GM23338 (cell line): ENCODE data around the gene ROBO1. TPM values are rescaled to one million over a fixed set of nuclear protein-coding genes. Genes with fewer than 3 reads are reported as not detected.

Source experiments
- ATAC-seq: fragments of 200-7000 bp; cut with Tn5 transposase; 3 replicates; pipeline ENCODE4 v1.9.1; 2020
- DNase-seq: peaks from one replicate; pipeline ENCODE4 v3.0.0-alpha.2; 2015; ENCODE audit warnings: low spot score
- H2AFZ ChIP-seq: fragments of 200-600 bp; sonication (generic); 2 replicates; pipeline ENCODE4 v1.8.0; 2016; ENCODE audit warnings: antibody characterized with exemption, mild to moderate bottlenecking, moderate library complexity
- H3F3A ChIP-seq: fragments of 200-600 bp; sonication (generic); replicated peaks from 2 replicates; pipeline ENCODE4 v1.8.0; 2017; ENCODE audit warnings: antibody characterized with exemption, mixed run types, low read depth
- H3K27ac ChIP-seq: fragments of 200-600 bp; sonication (generic); 2 replicates; pipeline ENCODE4 v1.6.1; 2016; ENCODE audit warnings: low read depth
- H3K27me3 ChIP-seq: fragments of 200-600 bp; sonication (generic); 2 replicates; pipeline ENCODE4 v1.8.0; 2016; ENCODE audit warnings: mild to moderate bottlenecking, mixed run types, moderate library complexity; ENCODE audit not compliant: insufficient read depth
- H3K36me3 ChIP-seq: fragments of 200-600 bp; sonication (generic); 2 replicates; pipeline ENCODE4 v1.8.0; 2016; ENCODE audit warnings: mild to moderate bottlenecking; ENCODE audit not compliant: insufficient read depth
- H3K4me1 ChIP-seq: fragments of 200-600 bp; sonication (generic); 2 replicates; pipeline ENCODE4 v1.8.0; 2016; ENCODE audit warnings: mild to moderate bottlenecking, moderate library complexity; ENCODE audit not compliant: insufficient read depth
- H3K4me2 ChIP-seq: fragments of 200-600 bp; sonication (generic); 2 replicates; pipeline ENCODE4 v1.7.1; 2017; ENCODE audit warnings: mixed run types
- H3K4me3 ChIP-seq: fragments of 200-600 bp; sonication (generic); 2 replicates; pipeline ENCODE4 v1.6.1; 2016; ENCODE audit warnings: mixed run types
- H3K79me2 ChIP-seq: fragments of 200-600 bp; sonication (generic); replicated peaks from 2 replicates; pipeline ENCODE4 v1.8.0; 2017; ENCODE audit warnings: mild to moderate bottlenecking; ENCODE audit not compliant: insufficient read depth
- H3K9me2 ChIP-seq: fragments of 200-600 bp; sonication (generic); 2 replicates; pipeline ENCODE4 v1.8.0; 2017; ENCODE audit not compliant: insufficient read depth
- H4K20me1 ChIP-seq: fragments of 200-600 bp; sonication (generic); replicated peaks from 2 replicates; pipeline ENCODE4 v1.8.0; 2017; ENCODE audit warnings: mild to moderate bottlenecking; ENCODE audit not compliant: insufficient read depth
- H3K27ac Mint-ChIP-seq: 2 replicates; pipeline ENCODE4 v1.8.0; 2020; ENCODE audit warnings: inconsistent platforms, mild to moderate bottlenecking, moderate library complexity, mixed read lengths
- H3K27me3 Mint-ChIP-seq: 3 replicates; pipeline ENCODE4 v1.8.0; 2022; ENCODE audit warnings: low read depth, mild to moderate bottlenecking, moderate library complexity, mixed read lengths, inconsistent platforms; ENCODE audit not compliant: insufficient read depth, poor library complexity
- H3K36me3 Mint-ChIP-seq: 3 replicates; pipeline ENCODE4 v1.8.0; 2021; ENCODE audit warnings: low read depth, mild to moderate bottlenecking, inconsistent platforms, moderate library complexity, mixed read lengths
- H3K4me1 Mint-ChIP-seq: 3 replicates; pipeline ENCODE4 v1.8.0; 2020; ENCODE audit warnings: mild to moderate bottlenecking, inconsistent platforms, mixed read lengths
- H3K4me3 Mint-ChIP-seq: 3 replicates; pipeline ENCODE4 v1.8.0; 2021; ENCODE audit warnings: moderate library complexity, mild to moderate bottlenecking, inconsistent platforms, mixed read lengths
- H3K9me3 Mint-ChIP-seq: 3 replicates; pipeline ENCODE4 v1.8.0; 2020; ENCODE audit warnings: moderate library complexity, mild to moderate bottlenecking, inconsistent platforms, mixed read lengths
- CREB1 ChIP-seq: fragments of 250-450 bp; sonication (Bioruptor Pico); IDR thresholded peaks from 2 replicates; pipeline ENCODE4 v1.5.0; 2020; ENCODE audit warnings: low read depth, mild to moderate bottlenecking, moderate library complexity
- polyA plus RNA-seq: library from polyadenylated mRNA; unstranded; fragments of >200 nt; fragmentation: Nextera tagmentation; extraction: Ambion mirVana; gene quantifications from 2 replicates; pipeline ENCODE4 v1.2.1, GENCODE V29; 2016
- total RNA-seq: library from RNA; depleted of rRNA; stranded (reverse); fragments of >200 nt; shearing (Covaris generic); gene quantifications from 2 replicates; pipeline ENCODE4 v1.2.3, GENCODE V29; 2014
- TF ChIP-seq, protein P1 (sequence below): fragments of 250-450 bp; sonication (Bioruptor Pico); IDR thresholded peaks from 2 replicates; pipeline ENCODE4 v1.5.0; 2020; ENCODE audit warnings: mild to moderate bottlenecking, moderate library complexity
- TF ChIP-seq, protein P2 (sequence below), 2 experiments: fragments of 200-600 bp in 1 of 2; sonication (generic) in 1 of 2; conservative IDR thresholded peaks; 2 replicates each; pipeline versions ENCODE4 v1.5.1 to v1.6.1; 2016 to 2017; ENCODE audit warnings: antibody characterized with exemption in 2 of 2, low read depth in 2 of 2, mild to moderate bottlenecking in 2 of 2, moderate library complexity in 1 of 2

The ROBO1 gene
- total and polyA plus RNA-seq, 2 experiments from 2014 or later: 19.2 to 78.3 TPM

- no peaks in the 10 kb centered on the region for H3K27me3 Mint-ChIP-seq
- Histone ChIP-seq H4K20me1 (no peaks in the 10 kb centered on the region), H3F3A (no peaks in the 10 kb centered on the region), H3K79me2 (peaks cover 14% of the 10 kb centered on the region), H2AFZ (no peak overlapping the region), H3K4me2 (no peak overlapping the region), H3K27ac (no peak overlapping the region), H3K36me3 (no peaks in the 10 kb centered on the region), H3K27me3 (no peaks in the 10 kb centered on the region), H3K4me1 (peaks cover 17% of the 10 kb centered on the region), H3K4me3 (no peak overlapping the region), H3K9me2 (no peaks in the 10 kb centered on the region)
- DNase-seq (no peak), ATAC-seq (no peak)
- H3K4me1 Mint-ChIP-seq: peaks cover 17% of the 10 kb centered on the region
- peak overlapping the region; percentile 41 for H3K27ac Mint-ChIP-seq
- no peaks in the 10 kb centered on the region for H3K9me3 Mint-ChIP-seq
- H3K36me3 Mint-ChIP-seq: peaks cover under 1% of the 10 kb centered on the region; the same call in 1 of the 3 replicates
- no peak overlapping the region for H3K4me3 Mint-ChIP-seq
- TF ChIP-seq, protein P1, sequence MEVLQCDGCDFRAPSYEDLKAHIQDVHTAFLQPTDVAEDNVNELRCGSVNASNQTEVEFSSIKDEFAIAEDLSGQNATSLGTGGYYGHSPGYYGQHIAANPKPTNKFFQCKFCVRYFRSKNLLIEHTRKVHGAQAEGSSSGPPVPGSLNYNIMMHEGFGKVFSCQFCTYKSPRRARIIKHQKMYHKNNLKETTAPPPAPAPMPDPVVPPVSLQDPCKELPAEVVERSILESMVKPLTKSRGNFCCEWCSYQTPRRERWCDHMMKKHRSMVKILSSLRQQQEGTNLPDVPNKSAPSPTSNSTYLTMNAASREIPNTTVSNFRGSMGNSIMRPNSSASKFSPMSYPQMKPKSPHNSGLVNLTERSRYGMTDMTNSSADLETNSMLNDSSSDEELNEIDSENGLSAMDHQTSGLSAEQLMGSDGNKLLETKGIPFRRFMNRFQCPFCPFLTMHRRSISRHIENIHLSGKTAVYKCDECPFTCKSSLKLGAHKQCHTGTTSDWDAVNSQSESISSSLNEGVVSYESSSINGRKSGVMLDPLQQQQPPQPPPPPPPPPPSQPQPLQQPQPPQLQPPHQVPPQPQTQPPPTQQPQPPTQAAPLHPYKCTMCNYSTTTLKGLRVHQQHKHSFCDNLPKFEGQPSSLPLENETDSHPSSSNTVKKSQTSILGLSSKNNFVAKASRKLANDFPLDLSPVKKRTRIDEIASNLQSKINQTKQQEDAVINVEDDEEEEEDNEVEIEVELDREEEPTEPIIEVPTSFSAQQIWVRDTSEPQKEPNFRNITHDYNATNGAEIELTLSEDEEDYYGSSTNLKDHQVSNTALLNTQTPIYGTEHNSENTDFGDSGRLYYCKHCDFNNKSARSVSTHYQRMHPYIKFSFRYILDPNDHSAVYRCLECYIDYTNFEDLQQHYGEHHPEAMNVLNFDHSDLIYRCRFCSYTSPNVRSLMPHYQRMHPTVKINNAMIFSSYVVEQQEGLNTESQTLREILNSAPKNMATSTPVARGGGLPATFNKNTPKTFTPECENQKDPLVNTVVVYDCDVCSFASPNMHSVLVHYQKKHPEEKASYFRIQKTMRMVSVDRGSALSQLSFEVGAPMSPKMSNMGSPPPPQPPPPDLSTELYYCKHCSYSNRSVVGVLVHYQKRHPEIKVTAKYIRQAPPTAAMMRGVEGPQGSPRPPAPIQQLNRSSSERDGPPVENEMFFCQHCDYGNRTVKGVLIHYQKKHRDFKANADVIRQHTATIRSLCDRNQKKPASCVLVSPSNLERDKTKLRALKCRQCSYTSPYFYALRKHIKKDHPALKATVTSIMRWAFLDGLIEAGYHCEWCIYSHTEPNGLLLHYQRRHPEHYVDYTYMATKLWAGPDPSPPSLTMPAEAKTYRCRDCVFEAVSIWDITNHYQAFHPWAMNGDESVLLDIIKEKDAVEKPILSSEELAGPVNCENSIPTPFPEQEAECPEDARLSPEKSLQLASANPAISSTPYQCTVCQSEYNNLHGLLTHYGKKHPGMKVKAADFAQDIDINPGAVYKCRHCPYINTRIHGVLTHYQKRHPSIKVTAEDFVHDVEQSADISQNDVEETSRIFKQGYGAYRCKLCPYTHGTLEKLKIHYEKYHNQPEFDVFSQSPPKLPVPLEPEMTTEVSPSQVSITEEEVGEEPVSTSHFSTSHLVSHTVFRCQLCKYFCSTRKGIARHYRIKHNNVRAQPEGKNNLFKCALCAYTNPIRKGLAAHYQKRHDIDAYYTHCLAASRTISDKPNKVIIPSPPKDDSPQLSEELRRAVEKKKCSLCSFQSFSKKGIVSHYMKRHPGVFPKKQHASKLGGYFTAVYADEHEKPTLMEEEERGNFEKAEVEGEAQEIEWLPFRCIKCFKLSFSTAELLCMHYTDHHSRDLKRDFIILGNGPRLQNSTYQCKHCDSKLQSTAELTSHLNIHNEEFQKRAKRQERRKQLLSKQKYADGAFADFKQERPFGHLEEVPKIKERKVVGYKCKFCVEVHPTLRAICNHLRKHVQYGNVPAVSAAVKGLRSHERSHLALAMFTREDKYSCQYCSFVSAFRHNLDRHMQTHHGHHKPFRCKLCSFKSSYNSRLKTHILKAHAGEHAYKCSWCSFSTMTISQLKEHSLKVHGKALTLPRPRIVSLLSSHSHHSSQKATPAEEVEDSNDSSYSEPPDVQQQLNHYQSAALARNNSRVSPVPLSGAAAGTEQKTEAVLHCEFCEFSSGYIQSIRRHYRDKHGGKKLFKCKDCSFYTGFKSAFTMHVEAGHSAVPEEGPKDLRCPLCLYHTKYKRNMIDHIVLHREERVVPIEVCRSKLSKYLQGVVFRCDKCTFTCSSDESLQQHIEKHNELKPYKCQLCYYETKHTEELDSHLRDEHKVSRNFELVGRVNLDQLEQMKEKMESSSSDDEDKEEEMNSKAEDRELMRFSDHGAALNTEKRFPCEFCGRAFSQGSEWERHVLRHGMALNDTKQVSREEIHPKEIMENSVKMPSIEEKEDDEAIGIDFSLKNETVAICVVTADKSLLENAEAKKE (CRISPR knock-in tag): no peak
Observed at GRCh38 chr3:78791753-78792152, 976.0 kb downstream of the ROBO1 start.

DNA sequence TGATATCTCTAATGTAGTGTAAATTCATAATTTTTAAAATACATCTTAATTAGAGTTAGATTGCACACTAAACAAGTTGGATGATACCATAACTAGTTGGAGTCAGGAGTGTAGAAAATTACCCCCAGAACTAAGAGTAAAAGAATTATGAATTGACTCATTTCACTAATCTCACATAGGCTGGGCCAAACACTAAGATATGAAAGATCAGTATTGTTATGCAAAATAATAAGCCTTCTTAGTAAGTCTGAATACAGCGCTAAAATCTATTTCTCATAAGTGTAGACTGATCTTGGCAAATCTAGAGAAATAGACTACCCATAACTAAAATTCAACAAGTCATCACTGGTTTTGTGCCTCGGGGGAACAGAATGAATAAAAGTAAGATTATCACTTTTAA, 979.0 kb downstream of the ROBO1 start:
- no peak for TF ChIP-seq CREB1
- TF ChIP-seq, protein P2, sequence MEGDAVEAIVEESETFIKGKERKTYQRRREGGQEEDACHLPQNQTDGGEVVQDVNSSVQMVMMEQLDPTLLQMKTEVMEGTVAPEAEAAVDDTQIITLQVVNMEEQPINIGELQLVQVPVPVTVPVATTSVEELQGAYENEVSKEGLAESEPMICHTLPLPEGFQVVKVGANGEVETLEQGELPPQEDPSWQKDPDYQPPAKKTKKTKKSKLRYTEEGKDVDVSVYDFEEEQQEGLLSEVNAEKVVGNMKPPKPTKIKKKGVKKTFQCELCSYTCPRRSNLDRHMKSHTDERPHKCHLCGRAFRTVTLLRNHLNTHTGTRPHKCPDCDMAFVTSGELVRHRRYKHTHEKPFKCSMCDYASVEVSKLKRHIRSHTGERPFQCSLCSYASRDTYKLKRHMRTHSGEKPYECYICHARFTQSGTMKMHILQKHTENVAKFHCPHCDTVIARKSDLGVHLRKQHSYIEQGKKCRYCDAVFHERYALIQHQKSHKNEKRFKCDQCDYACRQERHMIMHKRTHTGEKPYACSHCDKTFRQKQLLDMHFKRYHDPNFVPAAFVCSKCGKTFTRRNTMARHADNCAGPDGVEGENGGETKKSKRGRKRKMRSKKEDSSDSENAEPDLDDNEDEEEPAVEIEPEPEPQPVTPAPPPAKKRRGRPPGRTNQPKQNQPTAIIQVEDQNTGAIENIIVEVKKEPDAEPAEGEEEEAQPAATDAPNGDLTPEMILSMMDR (conservative IDR thresholded peaks at IDR 0.05; ENCODE audit: low read depth in 2 of 2): no peak
- no peak for ATAC-seq

More for the DNA sequence above, 979.0 kb downstream of the ROBO1 start:
- no peak overlapping the region for H3K27ac ChIP-seq
- H3K4me2 ChIP-seq: no peak overlapping the region
- 0 out of 3 replicates have a peak, but pooled peaks cover 2% of the 10 kb centered on the region for H3K9me3 Mint-ChIP-seq
- no peak for DNase-seq
- H3F3A ChIP-seq: no peaks in the 10 kb centered on the region
- no peak overlapping the region for H3K27ac Mint-ChIP-seq
- H3K9me2 ChIP-seq: no peaks in the 10 kb centered on the region
- H3K4me1 ChIP-seq: peaks cover 10% of the 10 kb centered on the region
- H3K4me1 Mint-ChIP-seq: peaks cover 9% of the 10 kb centered on the region
- H3K27me3 ChIP-seq: no peaks in the 10 kb centered on the region
- H4K20me1 ChIP-seq: no peaks in the 10 kb centered on the region
- H3K4me3 Mint-ChIP-seq: no peak overlapping the region
- no peaks in the 10 kb centered on the region for H3K27me3 Mint-ChIP-seq
- H3K36me3 Mint-ChIP-seq: peaks cover 4% of the 10 kb centered on the region; the same call in 2 of the 3 replicates
- H2AFZ ChIP-seq: no peak overlapping the region
- H3K4me3 ChIP-seq: no peak overlapping the region
- H3K79me2 ChIP-seq: peaks cover 11% of the 10 kb centered on the region
- no peaks in the 10 kb centered on the region for H3K36me3 ChIP-seq
